HepG2 (cell line): ENCODE data around the gene SRGAP3. TPM values are rescaled to one million over a fixed set of nuclear protein-coding genes. Genes with fewer than 3 reads are reported as not detected.

Experiments used
- ATAC-seq: fragments of 200-7000 bp; cut with Tn5 transposase; 3 replicates; pipeline ENCODE4 v1.9.1; 2020; ENCODE audit warnings: mild to moderate bottlenecking, moderate library complexity
- BruUV-seq: library from RNA; stranded (reverse); fragments of 400-500 nt; replicated peaks from 2 replicates; lab custom pipeline; 2021; lab: Mats Ljungman, UMichigan
- CTCF ChIA-PET: fragments of 300-600 bp; formaldehyde crosslinking; extraction: SDS; loops from one replicate; lab custom pipeline; 2021; ENCODE audit warnings: low total read pairs, inconsistent platforms, low intra/inter-chr PET ratio; lab: Yijun Ruan, JAX
- POLR2A ChIA-PET: fragments of 350-600 bp; sonication (Branson Sonifier 250); formaldehyde crosslinking; loops from one replicate; lab custom pipeline; 2020; ENCODE audit warnings: antibody characterized with exemption, inconsistent platforms; lab: Yijun Ruan, JAX
- DNase-seq: peaks from one replicate; pipeline ENCODE4 v3.0.0-alpha.2; 2015; ENCODE audit warnings: low spot score
- FAIRE-seq: peaks from 3 replicates; lab custom pipeline; 2011; peaks lifted over from hg19 to GRCh38; lab: Jason Lieb, UNC
- H2AFZ ChIP-seq: one replicate; pipeline ENCODE4 v1.6.1; 2011; ENCODE audit warnings: low read length, inconsistent platforms
- H3K27ac ChIP-seq: fragments of 300-600 bp; 3 replicates; pipeline ENCODE4 v1.8.0; 2011; ENCODE audit warnings: mixed run types, mild to moderate bottlenecking, mixed read lengths, low read length, inconsistent platforms; ENCODE audit not compliant: insufficient read depth; ENCODE audit errors: extremely low read length
- H3K27me3 ChIP-seq, 2 experiments: fragments of 200-600 bp in 1 of 2; 2 replicates in 1 of 2; 3 replicates in 1 of 2; pipeline versions ENCODE4 v1.6.0 to v1.8.0; 2011; ENCODE audit warnings: low read length in 2 of 2, mild to moderate bottlenecking in 2 of 2, moderate library complexity in 2 of 2, inconsistent platforms in 1 of 2; ENCODE audit not compliant: insufficient read depth in 2 of 2, control insufficient read depth in 1 of 2
- H3K36me3 ChIP-seq, 2 experiments: fragments of 200-600 bp in 1 of 2; replicated peaks in 1 of 2; 2 replicates in 1 of 2; 3 replicates in 1 of 2; pipeline versions ENCODE4 v1.5.1 to v1.8.0; 2011; ENCODE audit warnings: low read length in 2 of 2, inconsistent platforms in 1 of 2; ENCODE audit not compliant: insufficient read depth in 2 of 2, control insufficient read depth in 1 of 2
- H3K4me1 ChIP-seq: 2 replicates; pipeline ENCODE4 v1.5.1; 2012; ENCODE audit warnings: low read length, inconsistent platforms; ENCODE audit not compliant: insufficient read depth
- H3K4me2 ChIP-seq: 2 replicates; pipeline ENCODE4 v1.6.0; 2011; ENCODE audit warnings: low read depth, low read length, inconsistent platforms
- H3K4me3 ChIP-seq, 3 experiments: fragments of 200-600 bp in 1 of 3; sonication (generic), shearing (Covaris generic) in 1 of 3; replicated peaks in 1 of 3; 2 replicates each; pipeline ENCODE4 v1.5.1; 2011 to 2016; ENCODE audit warnings: low read length in 3 of 3, inconsistent platforms in 2 of 3, low read depth in 2 of 3, mild to moderate bottlenecking in 2 of 3, control low read depth in 1 of 3, mixed read lengths in 1 of 3; ENCODE audit not compliant: insufficient read depth in 1 of 3
- H3K79me2 ChIP-seq: one replicate; pipeline ENCODE4 v1.6.1; 2011; ENCODE audit warnings: low read length, inconsistent platforms; ENCODE audit not compliant: insufficient read depth
- H3K9ac ChIP-seq: 2 replicates; pipeline ENCODE4 v1.6.0; 2011; ENCODE audit warnings: mild to moderate bottlenecking, low read depth, low read length, inconsistent platforms; ENCODE audit not compliant: insufficient read depth
- H3K9me3 ChIP-seq: 2 replicates; pipeline ENCODE4 v1.5.1; 2012; ENCODE audit warnings: mild to moderate bottlenecking, low read length
- H4K20me1 ChIP-seq: 2 replicates; pipeline ENCODE4 v1.6.0; 2011; ENCODE audit warnings: inconsistent platforms, mild to moderate bottlenecking, low read length, moderate library complexity; ENCODE audit not compliant: insufficient read depth
- CHCHD3 ChIP-seq: sonication (generic); formaldehyde crosslinking; IDR thresholded peaks from 2 replicates; pipeline ENCODE4 v1.8.0; 2022; ENCODE audit warnings: mild to moderate bottlenecking, missing genetic modification reagents, moderate library complexity
- DMAP1 ChIP-seq: IDR thresholded peaks from 2 replicates; pipeline ENCODE4 v1.6.1; 2016
- GPN1 ChIP-seq: sonication (generic); formaldehyde crosslinking; IDR thresholded peaks from 2 replicates; pipeline ENCODE4 v1.5.1; 2020; ENCODE audit warnings: missing genetic modification reagents, borderline replicate concordance
- MAZ ChIP-seq, 2 experiments: sonication (generic) in 1 of 2; formaldehyde crosslinking in 1 of 2; IDR thresholded peaks; 2 replicates each; pipeline versions ENCODE4 v1.5.0 to v1.6.1; 2012 to 2020; ENCODE audit warnings: low read depth in 2 of 2, mild to moderate bottlenecking in 2 of 2, borderline replicate concordance in 1 of 2, improper control_type of control experiment in 1 of 2, low read length in 1 of 2, missing genetic modification reagents in 1 of 2, moderate library complexity in 1 of 2
- MIER3 ChIP-seq: IDR thresholded peaks from 2 replicates; pipeline ENCODE4 v1.6.1; 2016; ENCODE audit warnings: missing compliant biosample characterization, borderline replicate concordance
- RBAK ChIP-seq: sonication (generic); formaldehyde crosslinking; IDR thresholded peaks from 2 replicates; pipeline ENCODE4 v1.5.1; 2020; ENCODE audit warnings: mild to moderate bottlenecking, missing genetic modification reagents
- SAFB2 ChIP-seq: sonication (generic); formaldehyde crosslinking; IDR thresholded peaks from 2 replicates; pipeline ENCODE4 v1.5.1; 2020; ENCODE audit warnings: missing genetic modification reagents, low read depth, mild to moderate bottlenecking, borderline replicate concordance
- ZNF550 ChIP-seq: sonication (generic); formaldehyde crosslinking; IDR thresholded peaks from 2 replicates; pipeline ENCODE4 v1.4.0; 2020; ENCODE audit warnings: mild to moderate bottlenecking, missing genetic modification reagents, borderline replicate concordance
- WGBS: methylation state at CpG from one replicate; pipeline ENCODE4 v1.1.6; 2017; ENCODE audit warnings: low lambda C conversion rate; 5-methylcytosine and 5-hydroxymethylcytosine counted together
- in situ Hi-C: cut with HindIII; loops from 2 replicates; pipeline ENCODE4 v1.10.0; 2017; ENCODE audit warnings: low pct_unique_long_range_greater_than_20kb; ENCODE audit not compliant: extremely low pct_ligation_motif_present
- intact Hi-C: fragments of 100-400 bp; cut with micrococcal nuclease; formaldehyde crosslinking; loops from one replicate; pipeline ENCODE4 v1.10.0; 2022; ENCODE audit not compliant: unreplicated experiment
- polyA plus RNA-seq, 8 experiments: library from polyadenylated mRNA; depleted of rRNA in 3 of 8; stranded (reverse) in 7 of 8; unstranded in 1 of 8; fragments of >200 nt; fragmentation: Illumina TruSeq in 4 of 8; extraction: Trizol in 4 of 8; gene quantifications; 2 replicates each; pipeline versions ENCODE4 v1.2.1 to v1.2.3, GENCODE V29; 2011 to 2016; ENCODE audit warnings: low read depth in 4 of 8, missing spikeins in 1 of 8, mixed read lengths in 1 of 8; ENCODE audit not compliant: insufficient read depth in 1 of 8
- total RNA-seq, 5 experiments: library from RNA; depleted of rRNA; stranded (reverse); fragments of >200 nt; fragmentation: Illumina TruSeq; extraction: Trizol; gene quantifications; 2 replicates each; pipeline ENCODE4 v1.2.3, GENCODE V29; 2016; ENCODE audit warnings: low read depth in 1 of 5
- TF ChIP-seq, protein P1 (sequence below): sonication (generic); formaldehyde crosslinking; IDR thresholded peaks from 2 replicates; pipeline ENCODE4 v1.5.1; 2020; ENCODE audit warnings: mild to moderate bottlenecking, missing genetic modification reagents, moderate library complexity
- TF ChIP-seq, protein P2 (sequence below): sonication (generic); formaldehyde crosslinking; IDR thresholded peaks from 2 replicates; pipeline ENCODE4 v1.4.0; 2020; ENCODE audit warnings: missing genetic modification reagents, borderline replicate concordance

The SRGAP3 gene
- total and polyA plus RNA-seq, 2 of the 13 experiments (the other 11 are each of a cell fraction or from before 2014, with no cell fraction given): 1.2 to 1.4 TPM

DNA sequence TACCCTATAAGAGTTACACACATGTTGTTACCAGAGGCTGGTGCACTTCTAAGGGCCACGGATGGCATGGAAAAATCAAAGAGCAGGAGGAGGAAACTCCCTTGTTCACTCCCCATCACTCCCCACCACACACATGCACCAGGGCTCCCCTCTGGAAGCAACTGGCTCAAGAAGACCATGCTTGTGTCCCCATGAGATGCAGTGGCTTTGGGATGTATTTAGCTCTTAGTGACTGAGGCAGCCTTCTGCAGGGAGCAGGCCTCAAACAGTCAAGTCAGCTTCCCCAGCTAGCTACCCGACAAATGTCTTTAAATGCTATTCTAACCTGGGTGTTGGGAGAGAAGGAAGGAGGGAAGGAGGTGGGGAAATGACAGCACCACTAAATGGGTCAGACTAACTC lies 253.2 kb downstream of the SRGAP3 start (continued):
- TF ChIP-seq, protein P1, sequence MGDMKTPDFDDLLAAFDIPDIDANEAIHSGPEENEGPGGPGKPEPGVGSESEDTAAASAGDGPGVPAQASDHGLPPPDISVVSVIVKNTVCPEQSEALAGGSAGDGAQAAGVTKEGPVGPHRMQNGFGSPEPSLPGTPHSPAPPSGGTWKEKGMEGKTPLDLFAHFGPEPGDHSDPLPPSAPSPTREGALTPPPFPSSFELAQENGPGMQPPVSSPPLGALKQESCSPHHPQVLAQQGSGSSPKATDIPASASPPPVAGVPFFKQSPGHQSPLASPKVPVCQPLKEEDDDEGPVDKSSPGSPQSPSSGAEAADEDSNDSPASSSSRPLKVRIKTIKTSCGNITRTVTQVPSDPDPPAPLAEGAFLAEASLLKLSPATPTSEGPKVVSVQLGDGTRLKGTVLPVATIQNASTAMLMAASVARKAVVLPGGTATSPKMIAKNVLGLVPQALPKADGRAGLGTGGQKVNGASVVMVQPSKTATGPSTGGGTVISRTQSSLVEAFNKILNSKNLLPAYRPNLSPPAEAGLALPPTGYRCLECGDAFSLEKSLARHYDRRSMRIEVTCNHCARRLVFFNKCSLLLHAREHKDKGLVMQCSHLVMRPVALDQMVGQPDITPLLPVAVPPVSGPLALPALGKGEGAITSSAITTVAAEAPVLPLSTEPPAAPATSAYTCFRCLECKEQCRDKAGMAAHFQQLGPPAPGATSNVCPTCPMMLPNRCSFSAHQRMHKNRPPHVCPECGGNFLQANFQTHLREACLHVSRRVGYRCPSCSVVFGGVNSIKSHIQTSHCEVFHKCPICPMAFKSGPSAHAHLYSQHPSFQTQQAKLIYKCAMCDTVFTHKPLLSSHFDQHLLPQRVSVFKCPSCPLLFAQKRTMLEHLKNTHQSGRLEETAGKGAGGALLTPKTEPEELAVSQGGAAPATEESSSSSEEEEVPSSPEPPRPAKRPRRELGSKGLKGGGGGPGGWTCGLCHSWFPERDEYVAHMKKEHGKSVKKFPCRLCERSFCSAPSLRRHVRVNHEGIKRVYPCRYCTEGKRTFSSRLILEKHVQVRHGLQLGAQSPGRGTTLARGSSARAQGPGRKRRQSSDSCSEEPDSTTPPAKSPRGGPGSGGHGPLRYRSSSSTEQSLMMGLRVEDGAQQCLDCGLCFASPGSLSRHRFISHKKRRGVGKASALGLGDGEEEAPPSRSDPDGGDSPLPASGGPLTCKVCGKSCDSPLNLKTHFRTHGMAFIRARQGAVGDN (CRISPR knock-in tag): no peak
- TF ChIP-seq, all 625 proteins: peak for 0

DNA sequence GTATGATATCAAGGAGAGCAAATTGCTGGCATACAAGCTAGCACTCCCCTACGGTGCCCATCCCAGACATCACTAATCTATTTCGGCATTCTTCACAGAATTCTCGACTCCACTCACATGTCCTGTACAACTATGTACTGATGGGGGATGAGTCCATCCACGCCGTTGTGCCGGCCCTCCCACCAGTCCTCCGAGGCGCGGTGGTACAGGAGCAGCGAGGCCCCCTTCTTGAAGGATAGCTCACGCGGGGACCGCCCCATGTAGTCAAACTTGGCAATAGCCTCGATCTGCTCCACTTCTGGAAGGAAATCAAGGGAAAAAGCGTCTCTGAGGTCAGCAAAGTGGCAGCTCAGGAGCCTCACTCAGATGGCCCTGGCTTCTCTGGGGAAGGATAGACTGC lies 255.2 kb downstream of the SRGAP3 start:
- Histone ChIP-seq H3K9ac (no peak overlapping the region), H2AFZ (no peak overlapping the region), H4K20me1 (no peaks in the 10 kb centered on the region), H3K4me2 (no peak overlapping the region), H3K4me1 (peaks cover 8% of the 10 kb centered on the region; the same call in 1 of the 2 replicates), H3K36me3 (no peaks in the 10 kb centered on the region), H3K27ac (no peak overlapping the region), H3K4me3 (no peak overlapping the region), H3K79me2 (no peaks in the 10 kb centered on the region), H3K9me3 (no peaks in the 10 kb centered on the region), H3K27me3 (peaks cover 0 to 11% of the 10 kb centered on the region in 2 experiments; a peak in 2 of 5 replicates)
- no peak for TF ChIP-seq MAZ (IDR thresholded peaks at IDR 0.05; ENCODE audit: borderline replicate concordance, low read depth, low read length)
- no peak for TF ChIP-seq MAZ (CRISPR knock-in tag; IDR thresholded peaks at IDR 0.05; ENCODE audit: low read depth)
- no peak for TF ChIP-seq ZNF550 (CRISPR knock-in tag)
- TF ChIP-seq DMAP1: no peak
- TF ChIP-seq CHCHD3: no peak
- TF ChIP-seq MIER3: no peak
- TF ChIP-seq, protein P2, sequence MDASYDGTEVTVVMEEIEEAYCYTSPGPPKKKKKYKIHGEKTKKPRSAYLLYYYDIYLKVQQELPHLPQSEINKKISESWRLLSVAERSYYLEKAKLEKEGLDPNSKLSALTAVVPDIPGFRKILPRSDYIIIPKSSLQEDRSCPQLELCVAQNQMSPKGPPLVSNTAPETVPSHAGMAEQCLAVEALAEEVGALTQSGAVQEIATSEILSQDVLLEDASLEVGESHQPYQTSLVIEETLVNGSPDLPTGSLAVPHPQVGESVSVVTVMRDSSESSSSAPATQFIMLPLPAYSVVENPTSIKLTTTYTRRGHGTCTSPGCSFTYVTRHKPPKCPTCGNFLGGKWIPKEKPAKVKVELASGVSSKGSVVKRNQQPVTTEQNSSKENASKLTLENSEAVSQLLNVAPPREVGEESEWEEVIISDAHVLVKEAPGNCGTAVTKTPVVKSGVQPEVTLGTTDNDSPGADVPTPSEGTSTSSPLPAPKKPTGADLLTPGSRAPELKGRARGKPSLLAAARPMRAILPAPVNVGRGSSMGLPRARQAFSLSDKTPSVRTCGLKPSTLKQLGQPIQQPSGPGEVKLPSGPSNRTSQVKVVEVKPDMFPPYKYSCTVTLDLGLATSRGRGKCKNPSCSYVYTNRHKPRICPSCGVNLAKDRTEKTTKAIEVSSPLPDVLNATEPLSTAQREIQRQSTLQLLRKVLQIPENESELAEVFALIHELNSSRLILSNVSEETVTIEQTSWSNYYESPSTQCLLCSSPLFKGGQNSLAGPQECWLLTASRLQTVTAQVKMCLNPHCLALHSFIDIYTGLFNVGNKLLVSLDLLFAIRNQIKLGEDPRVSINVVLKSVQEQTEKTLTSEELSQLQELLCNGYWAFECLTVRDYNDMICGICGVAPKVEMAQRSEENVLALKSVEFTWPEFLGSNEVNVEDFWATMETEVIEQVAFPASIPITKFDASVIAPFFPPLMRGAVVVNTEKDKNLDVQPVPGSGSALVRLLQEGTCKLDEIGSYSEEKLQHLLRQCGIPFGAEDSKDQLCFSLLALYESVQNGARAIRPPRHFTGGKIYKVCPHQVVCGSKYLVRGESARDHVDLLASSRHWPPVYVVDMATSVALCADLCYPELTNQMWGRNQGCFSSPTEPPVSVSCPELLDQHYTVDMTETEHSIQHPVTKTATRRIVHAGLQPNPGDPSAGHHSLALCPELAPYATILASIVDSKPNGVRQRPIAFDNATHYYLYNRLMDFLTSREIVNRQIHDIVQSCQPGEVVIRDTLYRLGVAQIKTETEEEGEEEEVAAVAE: no peak
- no peak for TF ChIP-seq SAFB2
- no peak for TF ChIP-seq GPN1 (CRISPR knock-in tag)
- TF ChIP-seq RBAK (CRISPR knock-in tag): no peak
- no peak for ATAC-seq
- POLR2A ChIA-PET: no interaction called here
- in situ Hi-C loops: no loop called here
- intact Hi-C loops: no loop called here
- 65% methylated on average over 10 of the region's 15 CpGs for WGBS
- no peak for FAIRE-seq
- no TSS peak for BruUV-seq
- DNase-seq: no peak
- CTCF ChIA-PET: no interaction called here
